CMK (cell line): Measurements from ENCODE around the gene TSPAN6.

ENCODE experiments used
- DNase-seq: peaks from one replicate; pipeline ENCODE4 v3.0.0-alpha.2; 2010; ENCODE audit warnings: low read depth

Gene TSPAN6

GRCh38 chrX:100647739-100648138 is 11.1 kb upstream of the TSPAN6 start:
- no peak for DNase-seq

- DNase-seq = no peak
These were observed 10.5 kb upstream of the TSPAN6 start for GRCh38 chrX:100647095-100647494.

- no peak for DNase-seq
These were observed 8.5 kb upstream of the TSPAN6 start for GRCh38 chrX:100645106-100645505.

- no peak for DNase-seq
These were observed 7.6 kb upstream of the TSPAN6 start, which contains the start of gene SRPX2 for GRCh38 chrX:100643956-100644860. SRPX2 (plus strand) TSS chrX:100644199; CDS start chrX:100646323, 2,124 bp downstream.

- DNase-seq = no peak
These were observed 6.6 kb upstream of the TSPAN6 start for GRCh38 chrX:100643212-100643611.

GRCh38 chrX:100642290-100642689 is 5.7 kb upstream of the TSPAN6 start:
- DNase-seq = no peak

- no peak for DNase-seq
These were observed 651 bp downstream of the TSPAN6 start for GRCh38 chrX:100635989-100636320.

GRCh38 chrX:100635040-100635439 is 1.6 kb downstream of the TSPAN6 start:
- DNase-seq = no peak

GRCh38 chrX:100625985-100626491 is 10.6 kb downstream of the TSPAN6 start:
- no peak for DNase-seq

- DNase-seq = no peak
These were observed 13.6 kb downstream of the TSPAN6 start for GRCh38 chrX:100623001-100623400.

GRCh38 chrX:100615005-100615404 is 21.6 kb downstream of the TSPAN6 start:
- DNase-seq = no peak

GRCh38 chrX:100611951-100612350 is 24.7 kb downstream of the TSPAN6 start:
- no peak for DNase-seq

- no peak for DNase-seq
These were observed 27.0 kb downstream of the TSPAN6 start for GRCh38 chrX:100609591-100609990.

- no peak for DNase-seq
These were observed 29.9 kb downstream of the TSPAN6 start for GRCh38 chrX:100606753-100607152.

- no peak for DNase-seq
These were observed 35.8 kb downstream of the TSPAN6 start for GRCh38 chrX:100600758-100601157.

GRCh38 chrX:100600340-100600739 is 36.3 kb downstream of the TSPAN6 start:
- no peak for DNase-seq

- DNase-seq = no peak
These were observed 37.1 kb downstream of the TSPAN6 start for GRCh38 chrX:100599456-100599855.

- no peak for DNase-seq
These were observed 40.0 kb downstream of the TSPAN6 start for GRCh38 chrX:100596601-100597000.

GRCh38 chrX:100593581-100593980 is 43.0 kb downstream of the TSPAN6 start:
- no peak for DNase-seq

- no peak for DNase-seq
These were observed 43.5 kb downstream of the TSPAN6 start for GRCh38 chrX:100593126-100593525.

GRCh38 chrX:100591256-100592051 is 45.2 kb downstream of the TSPAN6 start:
- DNase-seq = no peak

GRCh38 chrX:100587861-100588260 is 48.7 kb downstream of the TSPAN6 start:
- DNase-seq = no peak

- no peak for DNase-seq
These were observed 49.9 kb downstream of the TSPAN6 start for GRCh38 chrX:100586747-100587146.
